ENCODE results near the gene ZNF138.

GRCh38 chr7:64768824-64769223 is 25.4 kb upstream of the ZNF138 start:
- TF ChIP-seq EZH2phosphoT487 (IDR thresholded peaks at IDR 0.05; ENCODE audit: low read depth) (no peak), CTCF (IDR thresholded peaks at IDR 0.05; ENCODE audit: low read depth, low read length) (no peak)
